ENCODE data around the gene TBK1. TPM values are rescaled to one million over a fixed set of nuclear protein-coding genes. Genes with fewer than 3 reads are reported as not detected.

TBK1 gene
- 29.0 TPM for total RNA-seq

GRCh38 chr12:64451687-64452558, at the start of gene TBK1:
Gene TBK1 (plus strand): TSS chr12:64452120. CDS start chr12:64455871, 3,751 bp downstream.
- intact Hi-C loops (cut with DNase I) = no loop called here
- peaks cover 30% of the 10 kb centered on the region for H3K4me1 ChIP-seq
- H3K9me3 ChIP-seq = no peaks in the 10 kb centered on the region
- DNase-seq (ENCODE audit: extremely low spot score in 2 of 2) = peak in 1 of 2 donors; percentile 91
- peak within 1 kb of the TSS; percentile 89 to 96 for H3K4me3 ChIP-seq
- H3K27ac ChIP-seq = peak within 1 kb of the TSS; percentile 99
- peaks cover 0 to 5% of the 10 kb centered on the region in 2 donors for H3K36me3 ChIP-seq
- no peaks in the 10 kb centered on the region for H3K27me3 ChIP-seq
- TF ChIP-seq POLR2A (IDR thresholded peaks at IDR 0.05) = peak in 1 of 2 donors; percentile 81
- peak in 1 of 3 experiments; percentile 21 for TF ChIP-seq CTCF (IDR thresholded peaks at IDR 0.05)
- peak; percentile 64 to 79 for TF ChIP-seq POLR2AphosphoS5 (IDR thresholded peaks at IDR 0.05; ENCODE audit: insufficient read depth in 1 of 2, low read depth in 1 of 2)

GRCh38 chr12:64402181-64402580, 49.7 kb upstream of the TBK1 start:
- H3K27me3 ChIP-seq = no peaks in the 10 kb centered on the region
- H3K4me3 ChIP-seq = no peak overlapping the region
- H3K27ac ChIP-seq = no peak overlapping the region
- peaks cover 11% of the 10 kb centered on the region for H3K4me1 ChIP-seq
- intact Hi-C loops (cut with DNase I) = loop anchor here (10.0 kb wide), 1 partner anchor 567 kb away; no protein-coding TSS in a partner anchor
- H3K9me3 ChIP-seq = no peaks in the 10 kb centered on the region
- H3K36me3 ChIP-seq = no peaks in the 10 kb centered on the region
- peak in 1 of 2 donors; percentile 34 for DNase-seq (ENCODE audit: extremely low spot score in 2 of 2)
- TF ChIP-seq POLR2A (IDR thresholded peaks at IDR 0.05) = no peak
- no peak for TF ChIP-seq POLR2AphosphoS5 (IDR thresholded peaks at IDR 0.05; ENCODE audit: insufficient read depth in 1 of 2, low read depth in 1 of 2)
- TF ChIP-seq CTCF (IDR thresholded peaks at IDR 0.05) = no peak

- peak within 1 kb of the TSS; percentile 92 for H3K27ac ChIP-seq
- H3K4me1 ChIP-seq = peaks cover 11% of the 10 kb centered on the region
- TF ChIP-seq CTCF (IDR thresholded peaks at IDR 0.05) = no peak
- peak; percentile 67 to 75 for TF ChIP-seq POLR2AphosphoS5 (IDR thresholded peaks at IDR 0.05; ENCODE audit: insufficient read depth in 1 of 2, low read depth in 1 of 2)
- peak in 1 of 2 donors; percentile 95 for DNase-seq (ENCODE audit: extremely low spot score in 2 of 2)
- H3K27me3 ChIP-seq = no peaks in the 10 kb centered on the region
- peak within 1 kb of the TSS; percentile 75 to 98 for H3K4me3 ChIP-seq
- no peaks in the 10 kb centered on the region for H3K9me3 ChIP-seq
- H3K36me3 ChIP-seq = no peaks in the 10 kb centered on the region
- intact Hi-C loops (cut with DNase I) = loop anchor here (10.0 kb wide), 1 partner anchor 569 kb away; no protein-coding TSS in a partner anchor
These were observed 48.0 kb upstream of the TBK1 start, which contains the start of gene XPOT for GRCh38 chr12:64403707-64404469. Gene XPOT (plus strand): TSS chr12:64404392. CDS start chr12:64410036, 5,644 bp downstream.

- Histone ChIP-seq H3K4me3 (peak overlapping the region; percentile 75 to 98), H3K36me3 (peaks cover 0 to under 1% of the 10 kb centered on the region in 2 donors), H3K9me3 (no peaks in the 10 kb centered on the region), H3K4me1 (peaks cover 11% of the 10 kb centered on the region), H3K27me3 (no peaks in the 10 kb centered on the region), H3K27ac (peak overlapping the region; percentile 92)
- intact Hi-C loops (cut with DNase I) = loop anchor here (10.0 kb wide), 1 partner anchor 570 kb away; no protein-coding TSS in a partner anchor
- DNase-seq (ENCODE audit: extremely low spot score in 2 of 2) = no peak
- TF ChIP-seq CTCF (IDR thresholded peaks at IDR 0.05) (no peak), POLR2A (IDR thresholded peaks at IDR 0.05) (peak in 1 of 2 donors; percentile 81), POLR2AphosphoS5 (IDR thresholded peaks at IDR 0.05; ENCODE audit: insufficient read depth in 1 of 2, low read depth in 1 of 2) (peak in 1 of 2 donors; percentile 69)
These were observed 47.3 kb upstream of the TBK1 start for GRCh38 chr12:64404470-64405256.
